Measurements from ENCODE around the gene CCDC120. TPM values are rescaled to one million over a fixed set of nuclear protein-coding genes. Genes with fewer than 3 reads are reported as not detected.

Gene CCDC120
- total and polyA plus RNA-seq, 9 of the 15 experiments (the other 6 are each of a cell fraction or from before 2014, with no cell fraction given): 0.13 to 3.6 (median 0.54) TPM

DNA sequence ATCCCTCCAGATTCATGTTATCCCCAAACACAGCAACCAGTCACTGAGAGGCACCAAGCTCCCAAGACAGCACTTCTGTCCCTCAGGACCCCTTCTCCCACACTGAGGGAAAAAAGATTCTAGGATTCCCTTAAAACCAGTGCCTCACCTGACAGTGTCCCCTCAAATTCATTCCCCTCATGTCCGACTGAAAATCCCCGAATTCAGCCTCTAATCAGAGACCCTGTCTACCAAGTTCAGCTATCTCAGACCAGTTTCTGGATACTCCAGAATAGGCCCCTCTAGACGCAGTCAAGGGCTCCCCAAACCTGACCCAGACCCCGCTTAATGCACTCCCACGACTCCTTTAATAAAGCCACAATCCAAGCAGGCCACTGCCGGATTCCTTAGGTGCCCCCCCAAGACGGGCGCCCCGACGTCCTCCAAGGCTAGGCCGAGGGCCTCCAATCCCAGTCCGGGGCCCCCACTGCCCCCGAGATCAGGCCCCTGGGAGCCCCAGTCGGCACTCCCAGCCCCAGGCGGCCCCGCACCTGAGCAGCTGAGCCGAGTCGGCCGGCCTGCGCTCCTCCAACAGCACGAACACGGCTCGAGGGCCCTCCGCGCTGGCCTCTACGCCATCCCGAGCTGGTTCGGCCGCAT is 16.1 kb upstream of the CCDC120 start (continued):
- TF ChIP-seq, protein P1, sequence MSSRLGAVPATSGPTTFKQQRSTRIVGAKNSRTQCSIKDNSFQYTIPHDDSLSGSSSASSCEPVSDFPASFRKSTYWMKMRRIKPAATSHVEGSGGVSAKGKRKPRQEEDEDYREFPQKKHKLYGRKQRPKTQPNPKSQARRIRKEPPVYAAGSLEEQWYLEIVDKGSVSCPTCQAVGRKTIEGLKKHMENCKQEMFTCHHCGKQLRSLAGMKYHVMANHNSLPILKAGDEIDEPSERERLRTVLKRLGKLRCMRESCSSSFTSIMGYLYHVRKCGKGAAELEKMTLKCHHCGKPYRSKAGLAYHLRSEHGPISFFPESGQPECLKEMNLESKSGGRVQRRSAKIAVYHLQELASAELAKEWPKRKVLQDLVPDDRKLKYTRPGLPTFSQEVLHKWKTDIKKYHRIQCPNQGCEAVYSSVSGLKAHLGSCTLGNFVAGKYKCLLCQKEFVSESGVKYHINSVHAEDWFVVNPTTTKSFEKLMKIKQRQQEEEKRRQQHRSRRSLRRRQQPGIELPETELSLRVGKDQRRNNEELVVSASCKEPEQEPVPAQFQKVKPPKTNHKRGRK (tag; IDR thresholded peaks at IDR 0.05): no peak
- TF ChIP-seq FOXP4 (CRISPR knock-in tag; IDR thresholded peaks at IDR 0.05; ENCODE audit: borderline replicate concordance) (no peak), SPI1 (IDR thresholded peaks at IDR 0.05; ENCODE audit: borderline replicate concordance, low read depth, low read length) (no peak), ZNF583 (CRISPR knock-in tag; IDR thresholded peaks at IDR 0.05) (no peak), MEIS2 (IDR thresholded peaks at IDR 0.05; ENCODE audit: partially characterized antibody) (no peak), FIP1L1 (IDR thresholded peaks at IDR 0.05; ENCODE audit: low read depth, low read length, poor library complexity, severe bottlenecking) (peak; percentile 36), SUPT5H (IDR thresholded peaks at IDR 0.05) (0 out of 2 replicates have a peak, but pooled peaks have one; percentile 37), USF1 (CRISPR knock-in tag; IDR thresholded peaks at IDR 0.05) (no peak), ZNF134 (CRISPR knock-in tag; conservative IDR thresholded peaks at IDR 0.05) (no peak), ZNF57 (CRISPR knock-in tag; IDR thresholded peaks at IDR 0.05) (no peak), ZNF561 (CRISPR knock-in tag; conservative IDR thresholded peaks at IDR 0.05) (no peak), ATF7 (IDR thresholded peaks at IDR 0.05) (no peak), TFAP4 (CRISPR knock-in tag; IDR thresholded peaks at IDR 0.05; ENCODE audit: borderline replicate concordance) (peak; percentile 46; the same call in 1 of the 2 replicates), ZMIZ1 (IDR thresholded peaks at IDR 0.05; ENCODE audit: low read depth in 2 of 2, low read length in 2 of 2) (no peak), POLR2A (conservative IDR thresholded peaks at IDR 0.05) (peak; percentile 32; the same call in 1 of the 2 replicates), RBFOX2 (IDR thresholded peaks at IDR 0.05; ENCODE audit: low read depth, low read length) (peak; percentile 85), FOXJ3 (CRISPR knock-in tag; IDR thresholded peaks at IDR 0.05) (no peak)
- TF ChIP-seq, protein P2, sequence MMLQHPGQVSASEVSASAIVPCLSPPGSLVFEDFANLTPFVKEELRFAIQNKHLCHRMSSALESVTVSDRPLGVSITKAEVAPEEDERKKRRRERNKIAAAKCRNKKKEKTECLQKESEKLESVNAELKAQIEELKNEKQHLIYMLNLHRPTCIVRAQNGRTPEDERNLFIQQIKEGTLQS (IDR thresholded peaks at IDR 0.05): no peak
- TF ChIP-seq, protein P2 (CRISPR knock-in tag; conservative IDR thresholded peaks at IDR 0.05): 0 out of 2 replicates have a peak, but pooled peaks have one; percentile 31
